Ishikawa (cell line): Measurements from ENCODE around the gene ADM5.

Source experiments
- CEBPB ChIP-seq: IDR thresholded peaks from 2 replicates; pipeline ENCODE4 v1.6.1; 2012
- CREB1 ChIP-seq: IDR thresholded peaks from 2 replicates; pipeline ENCODE4 v1.6.1; 2012; ENCODE audit warnings: low read depth
- EGR1 ChIP-seq: IDR thresholded peaks from 2 replicates; pipeline ENCODE4 v1.6.1; 2012
- EP300 ChIP-seq: IDR thresholded peaks from 2 replicates; pipeline ENCODE4 v1.6.1; 2012; ENCODE audit warnings: borderline replicate concordance
- FOXM1 ChIP-seq: IDR thresholded peaks from 2 replicates; pipeline ENCODE4 v1.6.1; 2012; ENCODE audit warnings: low read depth, borderline replicate concordance
- MAX ChIP-seq: IDR thresholded peaks from 2 replicates; pipeline ENCODE4 v1.6.1; 2012
- NFIC ChIP-seq: IDR thresholded peaks from 2 replicates; pipeline ENCODE4 v1.6.1; 2012
- RAD21 ChIP-seq: IDR thresholded peaks from 2 replicates; pipeline ENCODE4 v1.6.1; 2012; ENCODE audit warnings: low read depth
- REST ChIP-seq: IDR thresholded peaks from 2 replicates; pipeline ENCODE4 v1.6.1; 2012; ENCODE audit warnings: low read depth, mild to moderate bottlenecking
- TAF1 ChIP-seq: IDR thresholded peaks from 2 replicates; pipeline ENCODE4 v1.6.1; 2012; ENCODE audit warnings: low read depth, mild to moderate bottlenecking
- TCF12 ChIP-seq: IDR thresholded peaks from 2 replicates; pipeline ENCODE4 v1.6.1; 2012; ENCODE audit warnings: low read depth
- TEAD4 ChIP-seq: IDR thresholded peaks from 2 replicates; pipeline ENCODE4 v1.6.1; 2012
- YY1 ChIP-seq: IDR thresholded peaks from 2 replicates; pipeline ENCODE4 v1.6.1; 2012; ENCODE audit warnings: low read depth
- ZBTB7A ChIP-seq: IDR thresholded peaks from 2 replicates; pipeline ENCODE4 v1.6.1; 2012; ENCODE audit warnings: low read depth
- TF ChIP-seq, protein P1 (sequence below): IDR thresholded peaks from 2 replicates; pipeline ENCODE4 v1.6.1; 2012

ADM5 gene

DNA sequence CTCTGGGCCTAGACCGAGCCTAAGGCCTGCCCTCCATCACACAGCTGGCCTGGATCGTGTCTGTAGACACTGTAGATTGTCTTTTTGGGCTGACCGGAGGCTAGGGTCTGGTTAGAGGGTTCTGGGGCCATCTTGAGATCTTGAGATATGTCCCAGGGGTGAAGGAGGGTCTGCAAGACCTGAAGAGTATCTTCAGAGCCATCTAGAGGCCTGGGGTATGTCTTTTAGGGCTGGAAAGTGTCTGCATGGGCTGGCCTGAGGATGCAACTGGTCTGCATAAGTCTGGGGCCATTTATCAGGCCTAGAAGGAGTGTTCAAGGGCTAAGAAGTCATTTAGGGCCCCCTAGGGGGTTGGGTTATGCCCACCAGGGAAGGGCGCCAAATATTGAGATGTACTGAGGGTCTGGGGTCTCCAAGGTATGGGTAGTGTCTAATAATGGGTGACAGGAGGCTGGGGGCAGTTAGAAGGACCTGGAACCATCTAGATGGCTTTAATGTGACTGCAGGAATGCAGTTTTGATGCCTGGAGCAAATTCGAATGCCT is 46.8 kb upstream of the ADM5 start:
- TF ChIP-seq RAD21 (no peak), CEBPB (no peak), TEAD4 (no peak), REST (no peak), CREB1 (no peak), FOXM1 (no peak), EGR1 (no peak)

DNA sequence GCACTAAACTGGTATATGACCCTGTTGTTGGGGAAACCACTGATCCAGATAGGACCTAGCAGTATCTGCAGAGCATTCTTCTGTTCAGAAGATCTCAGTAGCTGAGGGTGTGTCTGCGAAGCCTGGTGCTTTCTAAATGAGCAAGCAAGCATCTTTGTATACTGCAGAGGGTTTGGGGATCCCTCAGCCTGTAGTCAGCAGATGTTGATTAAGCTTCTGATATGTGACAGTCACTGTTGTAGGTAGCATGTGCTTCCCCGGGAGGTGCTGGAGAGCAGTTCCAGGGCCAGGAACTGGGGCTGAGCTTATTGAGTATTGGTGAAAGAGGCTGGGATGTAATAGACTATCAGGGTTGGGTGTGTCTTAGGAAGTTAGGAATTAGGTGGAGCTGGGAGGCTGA is 45.9 kb upstream of the ADM5 start:
- TF ChIP-seq, protein P1, sequence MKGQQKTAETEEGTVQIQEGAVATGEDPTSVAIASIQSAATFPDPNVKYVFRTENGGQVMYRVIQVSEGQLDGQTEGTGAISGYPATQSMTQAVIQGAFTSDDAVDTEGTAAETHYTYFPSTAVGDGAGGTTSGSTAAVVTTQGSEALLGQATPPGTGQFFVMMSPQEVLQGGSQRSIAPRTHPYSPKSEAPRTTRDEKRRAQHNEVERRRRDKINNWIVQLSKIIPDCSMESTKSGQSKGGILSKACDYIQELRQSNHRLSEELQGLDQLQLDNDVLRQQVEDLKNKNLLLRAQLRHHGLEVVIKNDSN = no peak
- no peak for TF ChIP-seq MAX

DNA sequence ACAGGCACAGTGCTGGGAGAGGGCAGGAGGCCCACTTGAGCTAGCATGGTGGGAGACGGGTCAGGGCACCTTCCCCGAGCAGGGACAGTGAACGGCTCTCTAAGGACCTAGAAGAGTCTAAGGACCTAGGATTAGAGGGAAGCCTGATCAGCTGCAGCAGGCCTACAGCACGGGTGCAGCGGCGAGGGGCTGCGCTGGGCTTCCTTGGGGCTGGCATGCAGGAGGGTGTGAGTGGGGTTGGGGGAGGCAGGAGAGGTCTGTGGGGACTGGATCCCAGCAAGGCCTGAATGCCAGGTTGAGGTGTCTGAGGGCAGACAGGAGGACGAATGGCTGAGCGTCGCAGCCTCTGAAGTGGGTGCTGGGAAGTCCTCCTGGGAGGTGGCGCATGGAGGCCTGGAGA is 43.8 kb upstream of the ADM5 start:
- TF ChIP-seq ZBTB7A (no peak), FOXM1 (no peak), TCF12 (no peak), EGR1 (no peak), TEAD4 (no peak), RAD21 (no peak), EP300 (no peak), CEBPB (no peak)
- TF ChIP-seq, protein P1 = no peak

- TF ChIP-seq TEAD4 (no peak), MAX (no peak), RAD21 (no peak), REST (no peak), EGR1 (no peak), NFIC (no peak), YY1 (no peak), TCF12 (no peak)
These were observed 43.4 kb upstream of the ADM5 start for GRCh38 chr19:49645995-49646394.

GRCh38 chr19:49646586-49646985 is 42.8 kb upstream of the ADM5 start:
- TF ChIP-seq ZBTB7A (no peak), CREB1 (no peak), TAF1 (no peak), EGR1 (no peak)

DNA sequence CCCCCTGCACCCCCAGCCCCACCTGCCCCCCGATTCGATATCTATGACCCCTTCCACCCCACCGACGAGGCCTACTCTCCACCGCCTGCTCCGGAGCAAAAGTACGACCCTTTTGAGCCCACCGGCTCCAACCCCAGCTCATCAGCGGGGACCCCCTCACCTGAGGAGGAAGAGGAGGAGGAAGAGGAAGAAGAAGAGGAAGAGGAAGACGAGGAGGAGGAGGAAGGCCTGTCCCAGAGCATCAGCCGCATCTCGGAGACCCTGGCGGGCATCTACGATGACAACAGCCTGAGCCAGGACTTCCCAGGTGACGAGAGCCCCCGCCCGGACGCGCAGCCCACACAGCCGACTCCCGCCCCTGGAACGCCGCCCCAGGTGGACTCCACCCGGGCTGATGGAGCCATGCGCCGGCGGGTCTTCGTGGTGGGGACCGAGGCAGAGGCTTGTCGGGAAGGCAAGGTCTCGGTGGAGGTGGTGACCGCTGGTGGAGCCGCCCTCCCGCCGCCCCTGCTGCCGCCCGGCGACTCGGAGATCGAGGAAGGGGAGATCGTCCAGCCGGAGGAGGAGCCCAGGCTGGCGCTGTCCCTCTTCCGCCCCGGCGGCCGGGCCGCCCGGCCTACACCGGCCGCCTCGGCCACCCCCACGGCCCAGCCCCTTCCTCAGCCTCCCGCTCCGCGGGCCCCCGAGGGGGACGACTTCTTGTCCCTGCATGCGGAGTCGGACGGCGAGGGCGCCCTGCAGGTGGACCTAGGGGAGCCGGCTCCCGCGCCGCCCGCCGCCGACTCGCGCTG is 38.2 kb upstream of the ADM5 start:
- TF ChIP-seq CREB1 = no peak
- TF ChIP-seq TEAD4 = no peak
- no peak for TF ChIP-seq TCF12
- no peak for TF ChIP-seq ZBTB7A
- TF ChIP-seq CEBPB = no peak
- no peak for TF ChIP-seq EP300
- TF ChIP-seq TAF1 = no peak
- TF ChIP-seq NFIC = no peak
- no peak for TF ChIP-seq REST
